Hepatocyte (in vitro differentiated cells): Measurements from ENCODE around the gene BMP7. TPM values are rescaled to one million over a fixed set of nuclear protein-coding genes. Genes with fewer than 3 reads are reported as not detected.

Experiments used
- DNase-seq: peaks from one replicate; pipeline ENCODE4 v3.0.0-alpha.2; 2016; ENCODE audit warnings: low spot score
- H2AFZ ChIP-seq: fragments of 200-600 bp; sonication (generic); 2 replicates; pipeline ENCODE4 v1.6.0; 2016; ENCODE audit warnings: antibody characterized with exemption, mild to moderate bottlenecking
- H3K27ac ChIP-seq: fragments of 200-600 bp; sonication (generic); 2 replicates; pipeline ENCODE4 v1.5.1; 2016; ENCODE audit warnings: mild to moderate bottlenecking
- H3K27me3 ChIP-seq: fragments of 200-600 bp; sonication (generic); 2 replicates; pipeline ENCODE4 v1.6.1; 2016
- H3K36me3 ChIP-seq: fragments of 200-600 bp; sonication (generic); replicated peaks from 2 replicates; pipeline ENCODE4 v1.5.1; 2016; ENCODE audit warnings: low read depth; ENCODE audit not compliant: insufficient read depth
- H3K4me1 ChIP-seq: fragments of 200-600 bp; sonication (generic); 2 replicates; pipeline ENCODE4 v1.5.1; 2016; ENCODE audit warnings: mild to moderate bottlenecking, moderate library complexity; ENCODE audit not compliant: insufficient read depth
- H3K4me2 ChIP-seq: fragments of 200-600 bp; sonication (generic); 2 replicates; pipeline ENCODE4 v1.6.0; 2016
- H3K4me3 ChIP-seq: fragments of 200-600 bp; sonication (generic); 2 replicates; pipeline ENCODE4 v1.5.1; 2016; ENCODE audit warnings: mild to moderate bottlenecking
- H3K79me2 ChIP-seq: fragments of 200-600 bp; sonication (generic); 2 replicates; pipeline ENCODE4 v1.6.0; 2017; ENCODE audit warnings: mild to moderate bottlenecking
- H3K9me2 ChIP-seq: fragments of 200-600 bp; sonication (generic); replicated peaks from 2 replicates; pipeline ENCODE4 v1.6.0; 2017; ENCODE audit warnings: mild to moderate bottlenecking; ENCODE audit not compliant: insufficient read depth
- H3K9me3 ChIP-seq: fragments of 200-600 bp; sonication (generic); 2 replicates; pipeline ENCODE4 v1.5.1; 2016; ENCODE audit warnings: low read depth, mild to moderate bottlenecking
- H4K20me1 ChIP-seq: fragments of 200-600 bp; sonication (generic); 2 replicates; pipeline ENCODE4 v1.6.0; 2016; ENCODE audit warnings: mild to moderate bottlenecking; ENCODE audit not compliant: insufficient read depth, poor library complexity, severe bottlenecking
- CTCF ChIP-seq: fragments of 200-600 bp; sonication (generic); IDR thresholded peaks from 2 replicates; pipeline ENCODE4 v1.5.1; 2016; ENCODE audit warnings: antibody characterized with exemption, mild to moderate bottlenecking; ENCODE audit not compliant: poor library complexity
- EZH2 ChIP-seq: fragments of 200-600 bp; sonication (generic); IDR thresholded peaks from 2 replicates; pipeline ENCODE4 v1.6.1; 2016; ENCODE audit warnings: antibody characterized with exemption, mild to moderate bottlenecking, borderline replicate concordance
- EZH2phosphoT487 ChIP-seq: fragments of 200-600 bp; sonication (generic); IDR thresholded peaks from one replicate; pipeline ENCODE4 v1.6.1; 2018; ENCODE audit warnings: antibody characterized with exemption, mild to moderate bottlenecking, low read depth, moderate library complexity; ENCODE audit not compliant: unreplicated experiment, severe bottlenecking
- WGBS: methylation state at CpG from one replicate; pipeline ENCODE4 v1.1.6; 2016; ENCODE audit warnings: low lambda C conversion rate; ENCODE audit errors: missing lambda C conversion rate; 5-methylcytosine and 5-hydroxymethylcytosine counted together
- polyA plus RNA-seq: library from polyadenylated mRNA; unstranded; fragments of >200 nt; fragmentation: Nextera tagmentation; extraction: Ambion mirVana; gene quantifications from 2 replicates; pipeline ENCODE4 v1.2.1, GENCODE V29; 2016
- total RNA-seq: library from RNA; depleted of rRNA; stranded (reverse); fragments of >200 nt; gene quantifications from 2 replicates; pipeline ENCODE4 v1.2.3, GENCODE V29; 2014

The BMP7 gene
- total and polyA plus RNA-seq, 2 experiments from 2014 or later, result 9.1 to 14.8 TPM

- H3K9me3 ChIP-seq, result no peaks in the 10 kb centered on the region
- no peak for DNase-seq
- H3K4me2 ChIP-seq, result no peak overlapping the region
- H3K27ac ChIP-seq, result no peak overlapping the region
- H3K27me3 ChIP-seq, result no peaks in the 10 kb centered on the region
- no peaks in the 10 kb centered on the region for H4K20me1 ChIP-seq
- no peak overlapping the region for H2AFZ ChIP-seq
- TF ChIP-seq CTCF, result no peak
- no peak for TF ChIP-seq EZH2phosphoT487
- no peak for TF ChIP-seq EZH2
- H3K4me3 ChIP-seq, result no peak overlapping the region
- H3K9me2 ChIP-seq, result no peaks in the 10 kb centered on the region
- H3K4me1 ChIP-seq, result peaks cover 13% of the 10 kb centered on the region
- H3K79me2 ChIP-seq, result no peaks in the 10 kb centered on the region
- WGBS, result 92% methylated on average over 17 of the region's 19 CpGs
- no peaks in the 10 kb centered on the region for H3K36me3 ChIP-seq
These were observed 44.4 kb downstream of the BMP7 start for GRCh38 chr20:57221916-57222630.

- no peaks in the 10 kb centered on the region for H3K79me2 ChIP-seq
- no peaks in the 10 kb centered on the region for H4K20me1 ChIP-seq
- no peaks in the 10 kb centered on the region for H3K27me3 ChIP-seq
- H3K9me3 ChIP-seq, result no peaks in the 10 kb centered on the region
- no peak overlapping the region for H2AFZ ChIP-seq
- H3K4me2 ChIP-seq, result no peak overlapping the region
- TF ChIP-seq EZH2phosphoT487 (no peak), CTCF (no peak)
- 75% methylated on average over 14 of the region's 14 CpGs for WGBS
- H3K36me3 ChIP-seq, result no peaks in the 10 kb centered on the region
- peaks cover 13% of the 10 kb centered on the region for H3K4me1 ChIP-seq
- no peaks in the 10 kb centered on the region for H3K9me2 ChIP-seq
- H3K4me3 ChIP-seq, result no peak overlapping the region
- no peak for DNase-seq
- no peak overlapping the region for H3K27ac ChIP-seq
These were observed 45.9 kb downstream of the BMP7 start for GRCh38 chr20:57220337-57221145.

GRCh38 chr20:57219071-57219677 lies 47.3 kb downstream of the BMP7 start:
- 91% methylated on average over 11 of the region's 11 CpGs for WGBS
- H2AFZ ChIP-seq, result no peak overlapping the region
- H3K27me3 ChIP-seq, result no peaks in the 10 kb centered on the region
- no peaks in the 10 kb centered on the region for H3K36me3 ChIP-seq
- no peak overlapping the region for H3K4me2 ChIP-seq
- H3K4me3 ChIP-seq, result no peak overlapping the region
- no peaks in the 10 kb centered on the region for H3K9me3 ChIP-seq
- no peak for TF ChIP-seq CTCF
- TF ChIP-seq EZH2, result no peak
- TF ChIP-seq EZH2phosphoT487, result no peak
- H3K79me2 ChIP-seq, result no peaks in the 10 kb centered on the region
- H3K4me1 ChIP-seq, result peaks cover 8% of the 10 kb centered on the region
- H3K9me2 ChIP-seq, result no peaks in the 10 kb centered on the region
- H3K27ac ChIP-seq, result no peak overlapping the region
- no peak for DNase-seq
- H4K20me1 ChIP-seq, result no peaks in the 10 kb centered on the region
